Subcutaneous abdominal adipose tissue (tissue), 5 donors: Measurements from ENCODE around the gene CCT7.

Experiments
- H3K27ac ChIP-seq: one replicate; pipeline ENCODE4 v1.7.0; 2013; ENCODE audit warnings: low read depth, mild to moderate bottlenecking, inconsistent platforms, low read length, moderate library complexity
- H3K27me3 ChIP-seq, 5 donors: one replicate each; pipeline ENCODE4 v1.7.0; 2013; ENCODE audit warnings: low read length in 5 of 5, inconsistent platforms in 1 of 5; ENCODE audit not compliant: control insufficient read depth in 5 of 5, insufficient read depth in 4 of 5
- H3K36me3 ChIP-seq, 5 donors: one replicate each; pipeline ENCODE4 v1.7.0; 2013; ENCODE audit warnings: low read length in 5 of 5; ENCODE audit not compliant: control insufficient read depth in 5 of 5, insufficient read depth in 5 of 5
- H3K4me1 ChIP-seq, 5 donors: one replicate each; pipeline ENCODE4 v1.7.0; 2013; ENCODE audit warnings: low read length in 5 of 5, mild to moderate bottlenecking in 3 of 5, moderate library complexity in 1 of 5; ENCODE audit not compliant: control insufficient read depth in 5 of 5, insufficient read depth in 5 of 5
- H3K4me3 ChIP-seq, 5 donors: one replicate each; pipeline ENCODE4 v1.7.0; 2013; ENCODE audit warnings: low read length in 5 of 5, low read depth in 1 of 5
- H3K9ac ChIP-seq, 5 donors: one replicate each; pipeline ENCODE4 v1.7.0; 2013; ENCODE audit warnings: low read length in 5 of 5, mild to moderate bottlenecking in 4 of 5, moderate library complexity in 3 of 5
- H3K9me3 ChIP-seq, 5 donors: one replicate each; pipeline ENCODE4 v1.7.0; 2013; ENCODE audit warnings: low read length in 5 of 5; ENCODE audit not compliant: control insufficient read depth in 5 of 5
- donor health status: healthy.
- donor health status: healthy.
- donor health status: healthy.
- donor health status: healthy.
- donor health status: healthy.

Gene CCT7

DNA sequence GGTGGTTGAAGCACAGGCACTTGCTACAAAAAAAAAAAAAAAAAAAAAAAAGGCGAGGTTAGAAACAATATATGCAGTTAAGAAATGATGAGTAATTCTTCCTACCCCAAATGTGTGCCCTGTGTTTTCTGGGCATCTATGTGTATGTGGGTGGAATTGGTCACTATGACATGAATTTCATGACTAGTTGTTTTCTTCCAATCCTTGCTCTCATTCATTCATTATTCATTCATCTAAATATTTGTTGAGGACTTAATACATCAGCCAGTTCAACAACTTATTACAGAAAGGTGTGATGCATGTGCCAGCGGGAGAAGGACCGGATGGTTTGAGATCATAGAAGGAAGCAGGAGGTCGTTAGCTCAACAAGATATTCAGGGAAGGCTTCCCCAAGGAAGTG, 67.5 kb downstream of the CCT7 start:
- H3K9me3 ChIP-seq = no peaks in the 10 kb centered on the region
- H3K27me3 ChIP-seq = peaks cover 0 to 25% (median 12%) of the 10 kb centered on the region in 5 donors
- H3K27ac ChIP-seq = no peak overlapping the region
- H3K4me3 ChIP-seq = no peak overlapping the region
- no peak overlapping the region for H3K9ac ChIP-seq
- no peaks in the 10 kb centered on the region for H3K4me1 ChIP-seq
- no peaks in the 10 kb centered on the region for H3K36me3 ChIP-seq
